Right lobe of liver (tissue), 6 donors: ENCODE data around the gene ADAM10. TPM values are rescaled to one million over a fixed set of nuclear protein-coding genes. Genes with fewer than 3 reads are reported as not detected.
"Not testable (repeated sequence)": the region's sequence is repeated elsewhere in the genome, so short reads cannot be mapped to it uniquely, and the experiment has no call there.

Experiments used
- ATAC-seq, 4 donors: fragments of 200-7000 bp; cut with Tn5 transposase; one replicate each; pipeline ENCODE4 v1.9.1; 2020; ENCODE audit warnings: mild to moderate bottlenecking in 4 of 4, moderate library complexity in 4 of 4
- DNase-seq, 3 donors: peaks; one replicate each; pipeline ENCODE4 v3.0.0-alpha.2; 2020
- H3K27ac ChIP-seq, 3 donors: fragments of 200-600 bp; one replicate each; pipeline ENCODE4 v1.8.0; 2022
- H3K27me3 ChIP-seq, 2 donors: fragments of 200-600 bp; one replicate each; pipeline ENCODE4 v1.8.0; 2022
- H3K36me3 ChIP-seq, 4 donors: fragments of 200-600 bp; sonication (generic) in 1 of 4; one replicate each; pipeline versions ENCODE4 v1.5.1 to v1.8.0; 2017 to 2022; ENCODE audit warnings: control low read depth in 1 of 4
- H3K4me1 ChIP-seq, 4 donors: fragments of 200-600 bp; sonication (generic) in 1 of 4; one replicate each; pipeline versions ENCODE4 v1.5.1 to v1.8.0; 2017 to 2022; ENCODE audit warnings: control low read depth in 1 of 4
- H3K4me3 ChIP-seq, 3 donors: fragments of 200-600 bp; one replicate each; pipeline ENCODE4 v1.8.0; 2022
- H3K9me3 ChIP-seq, 4 donors: fragments of 200-600 bp; sonication (generic) in 1 of 4; one replicate each; pipeline versions ENCODE4 v1.5.1 to v1.8.0; 2017 to 2022; ENCODE audit warnings: control low read depth in 1 of 4
- CTCF ChIP-seq, 4 donors: fragments of 200-600 bp in 3 of 4; fragments of 450-650 bp in 1 of 4; IDR thresholded peaks; one replicate each; pipeline versions ENCODE4 v1.5.1 to v1.8.0; 2016 to 2022; ENCODE audit warnings: antibody characterized with exemption in 4 of 4, mild to moderate bottlenecking in 2 of 4
- POLR2A ChIP-seq: fragments of 450-650 bp; IDR thresholded peaks from one replicate; pipeline ENCODE4 v1.6.1; 2017; ENCODE audit warnings: antibody characterized with exemption, mild to moderate bottlenecking
- WGBS: methylation state at CpG from one replicate; pipeline ENCODE4 v1.1.6; 2018; ENCODE audit warnings: low coverage, low lambda C conversion rate; ENCODE audit not compliant: insufficient coverage; ENCODE audit errors: missing lambda C conversion rate; 5-methylcytosine and 5-hydroxymethylcytosine counted together
- intact Hi-C, 2 donors: fragments of 100-400 bp; cut with DNase I; formaldehyde crosslinking; loops; one replicate each; pipeline versions ENCODE4 v1.11.2 to v1.14.1; 2022
- total RNA-seq, 6 experiments: library from RNA; depleted of rRNA in 2 of 6; stranded (reverse); fragments of >200 nt in 2 of 6; fragmentation: NEBNext Ultra II Directional in 3 of 6; extraction: Animal tissue kit (Norgen Biotek cat#: 25700) in 3 of 6; gene quantifications; one replicate each; pipeline versions ENCODE4 v1.1.0 to v1.2.4, GENCODE V29; 2016 to 2023
- donor health status: DM: no; HTN: yes; CAD: no.
- donor health status: DM: no; HTN: no; CAD: no.
- donor health status: DM: no; HTN: no; CAD: no.
- donor health status: DM: no; HTN: yes; CAD: no.
- donor health status: DM: no; HTN: yes; CAD: no.

The ADAM10 gene
- total RNA-seq, 6 experiments from 2014 or later = 24.1 to 78.1 (median 43.3) TPM

DNA sequence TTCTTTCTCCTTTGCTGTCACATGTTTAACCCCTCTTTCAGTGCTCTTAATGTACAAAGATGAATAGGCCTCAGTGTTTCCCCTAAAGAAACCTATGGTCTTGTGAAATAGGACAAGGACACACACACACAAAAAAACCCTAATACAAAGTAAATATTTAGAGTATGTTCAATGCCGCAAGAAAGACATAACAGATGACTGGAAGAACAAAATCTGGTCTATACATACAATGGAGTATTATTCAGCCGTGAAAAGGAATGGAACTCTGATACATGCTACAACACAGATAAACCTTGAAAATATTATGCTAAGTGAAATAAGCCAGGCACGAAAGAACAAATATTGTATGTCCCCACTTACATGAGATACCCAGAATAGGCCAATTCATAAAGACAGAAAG lies 123.1 kb downstream of the ADAM10 start:
- WGBS = 100% methylated on average over 3 of the region's 3 CpGs
- ATAC-seq = no peak
- intact Hi-C loops = no loop called here
- H3K4me3 ChIP-seq = no peak overlapping the region
- H3K36me3 ChIP-seq = peaks cover 0 to 2% (median 0%) of the 10 kb centered on the region in 4 donors
- no peak overlapping the region for H3K27ac ChIP-seq
- DNase-seq = no peak
- H3K9me3 ChIP-seq = no peaks in the 10 kb centered on the region
- peaks cover 0 to 20% (median 10%) of the 10 kb centered on the region in 4 donors for H3K4me1 ChIP-seq
- TF ChIP-seq POLR2A = no peak
- TF ChIP-seq CTCF (IDR thresholded peaks at IDR 0.05) = no peak
- H3K27me3 ChIP-seq = no peaks in the 10 kb centered on the region

GRCh38 chr15:58622877-58623276 lies 126.6 kb downstream of the ADAM10 start:
- Histone ChIP-seq H3K27me3 (no peaks in the 10 kb centered on the region), H3K9me3 (no peaks in the 10 kb centered on the region), H3K4me3 (no peak overlapping the region), H3K4me1 (peaks cover 0 to 12% (median 5%) of the 10 kb centered on the region in 4 donors), H3K36me3 (peaks cover 0 to 2% (median 0%) of the 10 kb centered on the region in 4 donors), H3K27ac (no peak overlapping the region)
- TF ChIP-seq POLR2A (no peak), CTCF (IDR thresholded peaks at IDR 0.05) (no peak)
- intact Hi-C loops = no loop called here
- no peak for DNase-seq
- ATAC-seq = no peak
- 79% methylated on average over 3 of the region's 3 CpGs for WGBS

DNA sequence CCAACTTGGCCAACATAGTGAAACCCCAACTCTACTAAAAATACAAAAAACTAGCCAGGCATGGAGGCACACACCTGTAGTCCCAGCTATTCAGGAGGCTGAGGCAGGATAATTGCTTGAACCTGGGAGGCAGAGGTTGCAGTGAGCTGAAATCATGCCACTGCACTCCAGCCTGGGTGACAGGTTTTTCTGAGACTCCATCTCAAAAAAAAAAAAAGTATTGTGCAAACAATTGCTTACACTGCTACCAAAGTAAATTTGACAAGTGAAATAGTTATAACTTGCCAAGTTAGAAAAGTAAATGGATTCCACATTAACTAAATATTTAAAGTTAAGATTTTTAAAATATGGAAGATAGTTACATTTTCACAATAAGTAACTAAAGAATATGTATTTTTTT lies 129.2 kb downstream of the ADAM10 start:
- H3K36me3 ChIP-seq, H3K27me3 ChIP-seq, H3K4me1 ChIP-seq, H3K4me3 ChIP-seq, DNase-seq, H3K9me3 ChIP-seq, intact Hi-C loops: not testable (repeated sequence)
- peak; percentile 83 to 93 (median 89) for ATAC-seq
- peak overlapping the region in 1 of 3 donors; percentile 11 for H3K27ac ChIP-seq

DNA sequence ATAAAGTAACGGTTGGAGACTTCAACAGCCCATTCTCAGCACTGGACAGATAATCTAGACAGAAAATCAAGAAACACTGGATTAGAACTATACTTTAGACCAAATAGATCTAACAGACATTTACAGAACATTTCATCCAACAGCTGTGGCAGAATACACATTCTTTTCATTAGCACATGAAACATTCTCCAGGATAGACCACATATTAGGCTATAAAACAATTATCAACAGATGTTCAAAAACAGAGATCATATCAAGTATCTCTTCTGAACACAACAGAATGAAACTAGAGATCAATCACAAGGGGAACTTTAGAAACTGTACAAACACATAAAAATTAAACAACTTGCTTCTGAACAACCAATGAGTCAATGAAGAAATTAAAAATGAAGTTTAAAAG lies 133.3 kb downstream of the ADAM10 start:
- intact Hi-C loops = no loop called here
- no peak overlapping the region for H3K27ac ChIP-seq
- H3K36me3 ChIP-seq = no peaks in the 10 kb centered on the region
- no peak for TF ChIP-seq POLR2A
- no peak for TF ChIP-seq CTCF (IDR thresholded peaks at IDR 0.05)
- DNase-seq (no peak), ATAC-seq (no peak)
- no peaks in the 10 kb centered on the region for H3K27me3 ChIP-seq
- H3K4me3 ChIP-seq = no peak overlapping the region
- WGBS = 100% methylated on average over 1 of the region's 1 CpG
- peaks cover 0 to 6% (median 3%) of the 10 kb centered on the region in 4 donors for H3K4me1 ChIP-seq
- H3K9me3 ChIP-seq = peaks cover 0 to 4% (median 0%) of the 10 kb centered on the region in 4 donors

- no peak overlapping the region for H3K27ac ChIP-seq
- H3K4me1 ChIP-seq = no peaks in the 10 kb centered on the region
- no peaks in the 10 kb centered on the region for H3K36me3 ChIP-seq
- no peak for DNase-seq
- TF ChIP-seq CTCF (IDR thresholded peaks at IDR 0.05) (no peak), POLR2A (no peak)
- 100% methylated on average over 6 of the region's 6 CpGs for WGBS
- peaks cover 0 to 4% (median 0%) of the 10 kb centered on the region in 4 donors for H3K9me3 ChIP-seq
- intact Hi-C loops = no loop called here
- no peak overlapping the region for H3K4me3 ChIP-seq
- ATAC-seq = no peak
- no peaks in the 10 kb centered on the region for H3K27me3 ChIP-seq
Measured at GRCh38 chr15:58611731-58612676, 137.5 kb downstream of the ADAM10 start.
